Heart left ventricle (tissue), 13 donors: Measurements from ENCODE around the gene OR6M1.

Experiments
- POLR2A ChIP-seq, 2 donors: fragments of 450-650 bp; IDR thresholded peaks; one replicate each; pipeline ENCODE4 v1.6.1; 2017; ENCODE audit warnings: antibody characterized with exemption in 2 of 2, mild to moderate bottlenecking in 2 of 2, moderate library complexity in 2 of 2
- TF ChIP-seq, protein P1 (sequence below), 12 donors: fragments of 200-600 bp; sonication (generic) in 4 of 12; IDR thresholded peaks; one replicate each; pipeline versions ENCODE4 v1.5.0 to v1.8.0; 2018 to 2022; ENCODE audit warnings: antibody characterized with exemption in 12 of 12, mild to moderate bottlenecking in 5 of 12
- donor health status: ischemic (EF 13 %, LVEDD 7.1; RV severe dilation, severe dysfunction).
- donor health status: DM: no; HTN: yes; CAD: no.
- donor health status: DM: no; HTN: no; CAD: no.
- donor health status: ischemic (EF 25% LVEDD 6.9; RV normal size, moderate dysfunction).
- donor health status: ischemic (EF 25% LVEDD 5.7; RV mildly dilated, moderate dysfunction).
- donor health status: ischemic (EF 35%, LVEDD 5.7; RV mildly dilated, moderate dysfunction).
- donor health status: nonischemic (EF 11% LVEDD 7.7; RV severe dilation, severe dysfunction).
- donor health status: DM: yes; HTN: yes; CAD: no.
- donor health status: PGD.
- donor health status: ischemic (EF 29% LVEDD 5.4; RV normal size, mild dysfunction).
- donor health status: nonischemic (EF 23%, LVEDD 6.1; RV moderate dilation, normal function).

- no peak for TF ChIP-seq POLR2A (IDR thresholded peaks at IDR 0.05)
- TF ChIP-seq, protein P1, sequence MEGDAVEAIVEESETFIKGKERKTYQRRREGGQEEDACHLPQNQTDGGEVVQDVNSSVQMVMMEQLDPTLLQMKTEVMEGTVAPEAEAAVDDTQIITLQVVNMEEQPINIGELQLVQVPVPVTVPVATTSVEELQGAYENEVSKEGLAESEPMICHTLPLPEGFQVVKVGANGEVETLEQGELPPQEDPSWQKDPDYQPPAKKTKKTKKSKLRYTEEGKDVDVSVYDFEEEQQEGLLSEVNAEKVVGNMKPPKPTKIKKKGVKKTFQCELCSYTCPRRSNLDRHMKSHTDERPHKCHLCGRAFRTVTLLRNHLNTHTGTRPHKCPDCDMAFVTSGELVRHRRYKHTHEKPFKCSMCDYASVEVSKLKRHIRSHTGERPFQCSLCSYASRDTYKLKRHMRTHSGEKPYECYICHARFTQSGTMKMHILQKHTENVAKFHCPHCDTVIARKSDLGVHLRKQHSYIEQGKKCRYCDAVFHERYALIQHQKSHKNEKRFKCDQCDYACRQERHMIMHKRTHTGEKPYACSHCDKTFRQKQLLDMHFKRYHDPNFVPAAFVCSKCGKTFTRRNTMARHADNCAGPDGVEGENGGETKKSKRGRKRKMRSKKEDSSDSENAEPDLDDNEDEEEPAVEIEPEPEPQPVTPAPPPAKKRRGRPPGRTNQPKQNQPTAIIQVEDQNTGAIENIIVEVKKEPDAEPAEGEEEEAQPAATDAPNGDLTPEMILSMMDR (IDR thresholded peaks at IDR 0.05), result no peak
Measured at GRCh38 chr11:123757976-123758375, 48.2 kb downstream of the OR6M1 start.
